HG02973 (cell line): Measurements from ENCODE around the gene OR4F29.
"Not testable (repeated sequence)": the region's sequence is repeated elsewhere in the genome, so short reads cannot be mapped to it uniquely, and the experiment has no call there.

ENCODE experiments used
- ATAC-seq: cut with Tn5 transposase; IDR thresholded peaks from one replicate; pipeline ENCODE4 v1.9.1; 2021; ENCODE audit warnings: moderate library complexity; ENCODE audit not compliant: unreplicated experiment

Gene OR4F29

GRCh38 chr1:451578-451977 is at the start of gene OR4F29:
TSS of gene OR4F29 (minus strand) at chr1:451678. CDS start at chr1:451678, 0 bp downstream.
- ATAC-seq = not testable (repeated sequence)
